ENCODE measurements around the gene TUBA8. TPM values are rescaled to one million over a fixed set of nuclear protein-coding genes. Genes with fewer than 3 reads are reported as not detected.

TUBA8 gene
- total and polyA plus RNA-seq, 2 donors from 2014 or later: 1.1 to 5.9 TPM

DNA sequence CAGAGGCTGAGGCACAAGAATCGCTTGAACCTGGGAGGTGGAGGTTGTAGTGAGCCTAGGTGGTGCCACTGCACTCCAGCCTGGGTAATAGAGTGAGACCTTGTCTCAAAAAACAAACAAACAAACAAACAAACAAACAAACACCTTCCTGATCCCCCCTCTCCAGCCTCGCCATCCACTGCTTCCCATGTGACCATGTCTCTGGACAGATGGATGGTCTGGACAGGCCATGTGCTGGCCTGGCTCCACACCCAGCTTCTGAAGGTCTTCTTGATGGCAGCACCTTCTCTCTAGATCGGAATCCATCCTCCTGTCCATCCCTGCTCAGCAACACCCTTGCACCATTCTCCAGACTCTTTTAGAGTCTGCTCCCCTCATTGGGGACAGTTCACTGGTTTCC is 43.5 kb upstream of the TUBA8 start:
- Histone ChIP-seq H3K36me3 (ENCODE audit: control insufficient read depth in 2 of 3, insufficient read depth in 3 of 3, low read length in 3 of 3) (no peaks in the 10 kb centered on the region), H3K27ac (ENCODE audit: low read depth in 2 of 2, low read length in 2 of 2) (no peak overlapping the region), H3K27me3 (ENCODE audit: control insufficient read depth, insufficient read depth, low read length) (no peaks in the 10 kb centered on the region), H3K4me3 (ENCODE audit: low read length in 3 of 3) (no peak overlapping the region), H3K9me3 (ENCODE audit: control insufficient read depth in 2 of 3, insufficient read depth in 1 of 3, low read length in 3 of 3) (no peaks in the 10 kb centered on the region), H3K9ac (ENCODE audit: low read length in 3 of 3) (no peak overlapping the region), H3K4me1 (ENCODE audit: control insufficient read depth in 2 of 3, insufficient read depth in 2 of 3, low read depth in 1 of 3, low read length in 3 of 3) (peaks cover 0 to 7% (median 0%) of the 10 kb centered on the region in 3 donors)
- no peak for FAIRE-seq
- intact Hi-C loops (cut with DNase I): no loop called here
- TF ChIP-seq, protein P1, sequence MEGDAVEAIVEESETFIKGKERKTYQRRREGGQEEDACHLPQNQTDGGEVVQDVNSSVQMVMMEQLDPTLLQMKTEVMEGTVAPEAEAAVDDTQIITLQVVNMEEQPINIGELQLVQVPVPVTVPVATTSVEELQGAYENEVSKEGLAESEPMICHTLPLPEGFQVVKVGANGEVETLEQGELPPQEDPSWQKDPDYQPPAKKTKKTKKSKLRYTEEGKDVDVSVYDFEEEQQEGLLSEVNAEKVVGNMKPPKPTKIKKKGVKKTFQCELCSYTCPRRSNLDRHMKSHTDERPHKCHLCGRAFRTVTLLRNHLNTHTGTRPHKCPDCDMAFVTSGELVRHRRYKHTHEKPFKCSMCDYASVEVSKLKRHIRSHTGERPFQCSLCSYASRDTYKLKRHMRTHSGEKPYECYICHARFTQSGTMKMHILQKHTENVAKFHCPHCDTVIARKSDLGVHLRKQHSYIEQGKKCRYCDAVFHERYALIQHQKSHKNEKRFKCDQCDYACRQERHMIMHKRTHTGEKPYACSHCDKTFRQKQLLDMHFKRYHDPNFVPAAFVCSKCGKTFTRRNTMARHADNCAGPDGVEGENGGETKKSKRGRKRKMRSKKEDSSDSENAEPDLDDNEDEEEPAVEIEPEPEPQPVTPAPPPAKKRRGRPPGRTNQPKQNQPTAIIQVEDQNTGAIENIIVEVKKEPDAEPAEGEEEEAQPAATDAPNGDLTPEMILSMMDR (IDR thresholded peaks at IDR 0.05; ENCODE audit: borderline replicate concordance, extremely low read depth, insufficient read depth): no peak
- no peak for DNase-seq

DNA sequence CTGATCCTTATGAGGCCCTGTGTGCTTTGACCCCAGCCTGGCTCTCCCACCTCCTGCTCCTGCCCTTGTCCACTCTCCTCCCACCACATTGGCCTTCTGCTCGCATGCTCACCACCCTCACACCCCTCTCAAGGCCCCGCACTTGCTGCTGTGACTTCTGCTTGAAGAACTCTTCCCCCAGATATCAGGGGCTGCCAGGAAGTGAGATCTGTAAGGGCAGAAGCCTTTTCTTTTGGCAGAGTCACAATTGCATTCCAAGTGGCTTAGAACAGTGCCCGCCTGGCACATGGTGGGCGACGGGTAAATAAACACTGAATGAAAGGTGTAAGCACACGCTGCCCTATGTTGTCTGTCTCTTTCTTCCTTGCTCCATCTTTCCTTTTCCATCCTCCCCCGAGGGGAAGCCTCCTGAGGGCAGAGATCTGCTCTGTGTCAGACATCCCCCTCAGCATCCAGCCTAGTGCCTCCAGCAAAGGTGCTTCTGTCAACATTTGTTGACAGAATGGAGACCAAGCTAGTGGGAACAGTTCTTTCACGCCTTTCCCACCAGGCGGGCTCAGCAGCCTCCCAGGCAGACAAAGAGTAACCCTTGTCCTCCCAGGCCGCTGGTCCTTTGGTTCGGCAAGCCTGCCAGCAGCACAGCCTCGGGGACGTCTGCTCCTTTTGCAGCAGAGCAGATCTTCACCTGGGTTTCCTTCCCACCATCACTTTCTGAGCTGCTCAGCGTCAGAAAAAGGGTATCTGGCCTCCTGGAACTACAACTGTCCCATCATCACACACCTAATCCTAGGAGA is 42.9 kb upstream of the TUBA8 start:
- H3K9ac ChIP-seq (ENCODE audit: low read length in 3 of 3): no peak overlapping the region
- H3K27ac ChIP-seq (ENCODE audit: low read depth in 2 of 2, low read length in 2 of 2): no peak overlapping the region
- H3K9me3 ChIP-seq (ENCODE audit: control insufficient read depth in 2 of 3, insufficient read depth in 1 of 3, low read length in 3 of 3): no peaks in the 10 kb centered on the region
- TF ChIP-seq, protein P1 (IDR thresholded peaks at IDR 0.05; ENCODE audit: borderline replicate concordance, extremely low read depth, insufficient read depth): no peak
- no peaks in the 10 kb centered on the region for H3K36me3 ChIP-seq (ENCODE audit: control insufficient read depth in 2 of 3, insufficient read depth in 3 of 3, low read length in 3 of 3)
- no peaks in the 10 kb centered on the region for H3K27me3 ChIP-seq (ENCODE audit: control insufficient read depth, insufficient read depth, low read length)
- no peak overlapping the region for H3K4me3 ChIP-seq (ENCODE audit: low read length in 3 of 3)
- DNase-seq (peak in 1 of 5 donors; percentile 54), FAIRE-seq (no peak)
- intact Hi-C loops (cut with DNase I): no loop called here
- H3K4me1 ChIP-seq (ENCODE audit: control insufficient read depth in 2 of 3, insufficient read depth in 2 of 3, low read depth in 1 of 3, low read length in 3 of 3): peaks cover 0 to 7% (median 0%) of the 10 kb centered on the region in 3 donors

DNA sequence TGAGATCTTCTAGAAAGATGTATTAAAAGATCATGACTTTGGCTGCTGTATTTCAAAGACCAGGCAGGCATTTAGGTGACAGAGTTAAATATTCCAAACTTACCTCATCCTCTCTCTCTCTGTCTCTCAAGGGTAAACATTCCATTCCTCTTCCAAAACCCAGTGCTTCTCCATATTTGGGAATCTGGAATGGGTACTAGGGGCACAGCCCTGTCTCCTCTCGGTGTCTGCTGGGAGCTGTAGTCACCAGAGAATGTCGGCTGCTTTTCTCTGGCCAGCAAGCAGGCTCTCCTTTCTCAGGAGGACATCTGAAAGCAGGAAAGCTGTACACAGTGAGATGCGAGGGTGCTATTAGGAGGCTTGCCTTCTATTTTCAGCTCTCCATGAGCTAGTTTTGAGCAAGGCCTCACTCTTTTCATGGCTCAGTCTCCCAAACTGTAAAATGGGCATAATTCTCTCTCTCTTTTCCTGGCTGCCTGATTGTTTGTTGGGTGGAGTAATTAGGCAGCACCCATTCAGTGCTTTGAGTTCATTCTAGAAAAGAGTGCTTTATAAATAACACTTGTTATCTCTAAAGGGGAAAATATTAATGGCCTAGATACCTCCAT is 42.1 kb upstream of the TUBA8 start:
- intact Hi-C loops (cut with DNase I): no loop called here
- Histone ChIP-seq H3K27me3 (ENCODE audit: control insufficient read depth, insufficient read depth, low read length) (no peaks in the 10 kb centered on the region), H3K9me3 (ENCODE audit: control insufficient read depth in 2 of 3, insufficient read depth in 1 of 3, low read length in 3 of 3) (no peaks in the 10 kb centered on the region), H3K36me3 (ENCODE audit: control insufficient read depth in 2 of 3, insufficient read depth in 3 of 3, low read length in 3 of 3) (no peaks in the 10 kb centered on the region), H3K9ac (ENCODE audit: low read length in 3 of 3) (no peak overlapping the region), H3K27ac (ENCODE audit: low read depth in 2 of 2, low read length in 2 of 2) (no peak overlapping the region), H3K4me1 (ENCODE audit: control insufficient read depth in 2 of 3, insufficient read depth in 2 of 3, low read depth in 1 of 3, low read length in 3 of 3) (peaks cover 0 to 7% (median 0%) of the 10 kb centered on the region in 3 donors), H3K4me3 (ENCODE audit: low read length in 3 of 3) (no peak overlapping the region)
- TF ChIP-seq, protein P1 (IDR thresholded peaks at IDR 0.05; ENCODE audit: borderline replicate concordance, extremely low read depth, insufficient read depth): no peak
- FAIRE-seq (no peak), DNase-seq (no peak)

Measured in kidney (tissue), 14 donors.